WTC11 (cell line): Measurements from ENCODE around the gene FMO4. TPM values are rescaled to one million over a fixed set of nuclear protein-coding genes. Genes with fewer than 3 reads are reported as not detected.
"Not testable (repeated sequence)": the region's sequence is repeated elsewhere in the genome, so short reads cannot be mapped to it uniquely, and the experiment has no call there.

Experiments used
- ATAC-seq: fragments of 200-7000 bp; cut with Tn5 transposase; 2 replicates; pipeline ENCODE4 v1.10.0; 2021; ENCODE audit warnings: mild to moderate bottlenecking, moderate library complexity
- CTCF ChIA-PET: fragments of 300-600 bp; sonication (Branson Sonifier 250); formaldehyde crosslinking; loops from one replicate; lab custom pipeline; 2021; ENCODE audit warnings: antibody characterized with exemption; lab: Charles Lee
- POLR2A ChIA-PET: fragments of 350-600 bp; sonication (Branson Sonifier 250); formaldehyde crosslinking; loops from one replicate; lab custom pipeline; 2021; ENCODE audit warnings: antibody characterized with exemption; lab: Charles Lee
- DNase-seq: peaks from one replicate; pipeline ENCODE4 v3.0.0; 2021; ENCODE audit warnings: low spot score
- H3K27ac Mint-ChIP-seq: 2 replicates; pipeline ENCODE4 v1.8.0; 2021; ENCODE audit warnings: mixed read lengths
- H3K27me3 Mint-ChIP-seq: 2 replicates; pipeline ENCODE4 v1.8.0; 2021; ENCODE audit warnings: low read depth, mild to moderate bottlenecking, moderate library complexity, mixed read lengths
- H3K36me3 Mint-ChIP-seq: 2 replicates; pipeline ENCODE4 v1.8.0; 2021; ENCODE audit warnings: mixed read lengths
- H3K4me1 Mint-ChIP-seq: 2 replicates; pipeline ENCODE4 v1.8.0; 2022; ENCODE audit warnings: mixed read lengths
- H3K4me3 Mint-ChIP-seq: 2 replicates; pipeline ENCODE4 v1.8.0; 2021; ENCODE audit warnings: mild to moderate bottlenecking, moderate library complexity, mixed read lengths
- H3K9me3 Mint-ChIP-seq: 2 replicates; pipeline ENCODE4 v1.8.0; 2021; ENCODE audit warnings: mixed read lengths
- GRHL2 ChIP-seq: fragments of 250-450 bp; sonication (Bioruptor Pico); IDR thresholded peaks from 2 replicates; pipeline ENCODE4 v1.8.0; 2022; ENCODE audit warnings: mild to moderate bottlenecking, moderate library complexity; ENCODE audit not compliant: insufficient replicate concordance, severe bottlenecking
- IRF2 ChIP-seq: sonication (generic); formaldehyde crosslinking; IDR thresholded peaks from 2 replicates; pipeline ENCODE4 v1.8.0; 2022; ENCODE audit warnings: low read depth, missing genetic modification reagents, borderline replicate concordance
- JUN ChIP-seq: sonication (generic); formaldehyde crosslinking; IDR thresholded peaks from 2 replicates; pipeline ENCODE4 v1.8.0; 2023; ENCODE audit warnings: mild to moderate bottlenecking, missing genetic modification reagents
- NR1H2 ChIP-seq: sonication (generic); formaldehyde crosslinking; IDR thresholded peaks from 2 replicates; pipeline ENCODE4 v1.9.0; 2021; ENCODE audit warnings: mild to moderate bottlenecking, moderate library complexity, missing genetic modification reagents
- NR2C2 ChIP-seq: sonication (generic); formaldehyde crosslinking; IDR thresholded peaks from 2 replicates; pipeline ENCODE4 v1.8.0; 2022; ENCODE audit warnings: mild to moderate bottlenecking, missing genetic modification reagents
- TP53 ChIP-seq: sonication (generic); formaldehyde crosslinking; IDR thresholded peaks from 2 replicates; pipeline ENCODE4 v1.8.1; 2023; ENCODE audit warnings: mild to moderate bottlenecking, missing genetic modification reagents
- ZBTB21 ChIP-seq: sonication (generic); formaldehyde crosslinking; IDR thresholded peaks from 2 replicates; pipeline ENCODE4 v1.8.1; 2023; ENCODE audit warnings: mild to moderate bottlenecking, missing genetic modification reagents, borderline replicate concordance
- ZNF232 ChIP-seq: sonication (generic); formaldehyde crosslinking; IDR thresholded peaks from 2 replicates; pipeline ENCODE4 v1.8.0; 2022; ENCODE audit warnings: mild to moderate bottlenecking, missing genetic modification reagents
- ZNF423 ChIP-seq: fragments of 250-450 bp; sonication (Bioruptor Pico); IDR thresholded peaks from 2 replicates; pipeline ENCODE4 v2.1.2; 2022; ENCODE audit warnings: mild to moderate bottlenecking, moderate library complexity
- total RNA-seq: library from RNA; stranded (reverse); gene quantifications from 3 replicates; pipeline ENCODE4 v1.2.3, GENCODE V29; 2021
- TF ChIP-seq, protein P1 (sequence below): sonication (generic); formaldehyde crosslinking; IDR thresholded peaks from 2 replicates; pipeline ENCODE4 v1.8.1; 2023; ENCODE audit warnings: mild to moderate bottlenecking, missing genetic modification reagents
- TF ChIP-seq, protein P2 (sequence below): fragments of 250-450 bp; sonication (Bioruptor Pico); IDR thresholded peaks from 2 replicates; pipeline ENCODE4 v1.9.0; 2021; ENCODE audit warnings: mild to moderate bottlenecking
- TF ChIP-seq, protein P3 (sequence below): fragments of 250-450 bp; sonication (Bioruptor Pico); conservative IDR thresholded peaks from 2 replicates; pipeline ENCODE4 v1.9.0; 2021; ENCODE audit warnings: mild to moderate bottlenecking
- TF ChIP-seq, protein P4 (sequence below): sonication (generic); formaldehyde crosslinking; IDR thresholded peaks from 2 replicates; pipeline ENCODE4 v1.8.1; 2023; ENCODE audit warnings: mild to moderate bottlenecking, moderate library complexity, missing genetic modification reagents
- TF ChIP-seq, protein P5 (sequence below): sonication (generic); formaldehyde crosslinking; IDR thresholded peaks from 2 replicates; pipeline ENCODE4 v1.8.1; 2022; ENCODE audit warnings: low read depth, missing genetic modification reagents, borderline replicate concordance
- TF ChIP-seq, protein P6 (sequence below): sonication (generic); formaldehyde crosslinking; IDR thresholded peaks from 2 replicates; pipeline ENCODE4 v1.8.0; 2023; ENCODE audit warnings: missing genetic modification reagents

The FMO4 gene
- total RNA-seq, 1 experiment from 2014 or later, result 1.8 TPM

DNA sequence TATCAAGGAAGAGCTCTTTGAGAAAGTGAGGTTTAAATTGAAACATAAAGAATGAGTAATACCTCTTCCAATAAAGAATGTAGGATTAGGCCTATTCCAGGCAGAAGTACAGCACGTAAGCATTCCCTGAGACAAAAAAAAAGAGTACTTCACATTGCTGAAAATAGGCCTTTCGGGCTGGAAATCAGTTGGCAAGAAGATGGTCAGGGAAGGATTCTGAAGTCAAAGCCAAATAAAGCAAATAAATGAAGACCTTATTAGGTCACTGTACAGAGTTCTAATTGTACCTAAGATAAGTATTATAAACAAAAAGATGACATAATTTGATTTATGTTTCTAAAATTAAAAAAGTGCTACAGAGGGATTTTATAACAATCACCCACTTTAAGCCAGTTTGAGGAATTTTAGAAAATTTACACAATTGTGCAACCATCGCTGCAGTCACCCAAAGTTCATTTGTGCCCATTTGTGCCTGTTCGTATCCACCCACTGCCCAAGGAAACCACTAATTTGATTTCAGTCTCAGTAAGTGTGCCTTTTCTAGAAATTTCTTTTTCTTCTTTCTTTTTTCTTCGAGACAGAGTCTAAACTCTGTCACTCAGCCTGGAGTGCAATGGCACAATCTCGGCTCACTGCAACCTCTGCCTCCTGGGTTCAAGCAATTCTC is 58.6 kb downstream of the FMO4 start (continued):
- TF ChIP-seq, protein P1, sequence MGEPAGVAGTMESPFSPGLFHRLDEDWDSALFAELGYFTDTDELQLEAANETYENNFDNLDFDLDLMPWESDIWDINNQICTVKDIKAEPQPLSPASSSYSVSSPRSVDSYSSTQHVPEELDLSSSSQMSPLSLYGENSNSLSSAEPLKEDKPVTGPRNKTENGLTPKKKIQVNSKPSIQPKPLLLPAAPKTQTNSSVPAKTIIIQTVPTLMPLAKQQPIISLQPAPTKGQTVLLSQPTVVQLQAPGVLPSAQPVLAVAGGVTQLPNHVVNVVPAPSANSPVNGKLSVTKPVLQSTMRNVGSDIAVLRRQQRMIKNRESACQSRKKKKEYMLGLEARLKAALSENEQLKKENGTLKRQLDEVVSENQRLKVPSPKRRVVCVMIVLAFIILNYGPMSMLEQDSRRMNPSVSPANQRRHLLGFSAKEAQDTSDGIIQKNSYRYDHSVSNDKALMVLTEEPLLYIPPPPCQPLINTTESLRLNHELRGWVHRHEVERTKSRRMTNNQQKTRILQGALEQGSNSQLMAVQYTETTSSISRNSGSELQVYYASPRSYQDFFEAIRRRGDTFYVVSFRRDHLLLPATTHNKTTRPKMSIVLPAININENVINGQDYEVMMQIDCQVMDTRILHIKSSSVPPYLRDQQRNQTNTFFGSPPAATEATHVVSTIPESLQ (CRISPR knock-in tag), result no peak
- no peak for TF ChIP-seq NR2C2 (CRISPR knock-in tag)
- TF ChIP-seq, protein P2, sequence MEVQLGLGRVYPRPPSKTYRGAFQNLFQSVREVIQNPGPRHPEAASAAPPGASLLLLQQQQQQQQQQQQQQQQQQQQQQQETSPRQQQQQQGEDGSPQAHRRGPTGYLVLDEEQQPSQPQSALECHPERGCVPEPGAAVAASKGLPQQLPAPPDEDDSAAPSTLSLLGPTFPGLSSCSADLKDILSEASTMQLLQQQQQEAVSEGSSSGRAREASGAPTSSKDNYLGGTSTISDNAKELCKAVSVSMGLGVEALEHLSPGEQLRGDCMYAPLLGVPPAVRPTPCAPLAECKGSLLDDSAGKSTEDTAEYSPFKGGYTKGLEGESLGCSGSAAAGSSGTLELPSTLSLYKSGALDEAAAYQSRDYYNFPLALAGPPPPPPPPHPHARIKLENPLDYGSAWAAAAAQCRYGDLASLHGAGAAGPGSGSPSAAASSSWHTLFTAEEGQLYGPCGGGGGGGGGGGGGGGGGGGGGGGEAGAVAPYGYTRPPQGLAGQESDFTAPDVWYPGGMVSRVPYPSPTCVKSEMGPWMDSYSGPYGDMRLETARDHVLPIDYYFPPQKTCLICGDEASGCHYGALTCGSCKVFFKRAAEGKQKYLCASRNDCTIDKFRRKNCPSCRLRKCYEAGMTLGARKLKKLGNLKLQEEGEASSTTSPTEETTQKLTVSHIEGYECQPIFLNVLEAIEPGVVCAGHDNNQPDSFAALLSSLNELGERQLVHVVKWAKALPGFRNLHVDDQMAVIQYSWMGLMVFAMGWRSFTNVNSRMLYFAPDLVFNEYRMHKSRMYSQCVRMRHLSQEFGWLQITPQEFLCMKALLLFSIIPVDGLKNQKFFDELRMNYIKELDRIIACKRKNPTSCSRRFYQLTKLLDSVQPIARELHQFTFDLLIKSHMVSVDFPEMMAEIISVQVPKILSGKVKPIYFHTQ (CRISPR knock-in tag), result no peak
- TF ChIP-seq, protein P3, sequence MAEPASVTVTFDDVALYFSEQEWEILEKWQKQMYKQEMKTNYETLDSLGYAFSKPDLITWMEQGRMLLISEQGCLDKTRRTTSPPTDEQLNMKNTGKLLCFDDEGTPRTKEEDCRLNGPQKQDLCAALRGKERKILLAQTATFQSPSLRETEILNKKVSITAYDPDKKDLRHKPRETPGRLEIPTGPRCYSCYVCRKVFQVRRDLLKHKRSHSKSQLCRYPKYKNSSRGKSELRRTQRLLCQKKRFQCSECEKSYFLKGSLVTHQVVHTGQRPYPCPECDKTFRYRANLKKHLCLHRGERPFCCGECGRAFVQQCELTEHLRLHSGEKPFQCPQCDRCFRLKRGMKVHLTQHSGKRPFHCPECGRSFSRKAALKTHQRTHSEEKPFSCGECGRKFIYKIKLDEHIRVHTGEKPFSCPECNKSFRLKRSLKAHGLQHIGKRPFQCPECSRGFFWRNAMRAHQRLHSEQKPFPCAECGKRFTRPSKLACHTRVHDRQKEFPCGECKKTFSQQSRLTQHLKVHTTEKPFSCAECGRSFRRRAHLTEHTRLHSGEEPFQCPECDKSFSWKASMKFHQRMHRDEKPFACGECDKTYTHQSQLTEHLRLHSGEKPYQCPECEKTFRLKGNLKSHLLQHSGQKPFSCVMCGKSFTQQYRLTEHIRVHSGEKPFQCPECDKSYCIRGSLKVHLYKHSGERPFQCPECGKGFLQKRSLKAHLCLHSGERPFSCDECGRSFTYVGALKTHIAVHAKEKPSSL, result no peak
- TF ChIP-seq ZNF232, result no peak
- TF ChIP-seq, all 79 proteins: peak for 0

DNA sequence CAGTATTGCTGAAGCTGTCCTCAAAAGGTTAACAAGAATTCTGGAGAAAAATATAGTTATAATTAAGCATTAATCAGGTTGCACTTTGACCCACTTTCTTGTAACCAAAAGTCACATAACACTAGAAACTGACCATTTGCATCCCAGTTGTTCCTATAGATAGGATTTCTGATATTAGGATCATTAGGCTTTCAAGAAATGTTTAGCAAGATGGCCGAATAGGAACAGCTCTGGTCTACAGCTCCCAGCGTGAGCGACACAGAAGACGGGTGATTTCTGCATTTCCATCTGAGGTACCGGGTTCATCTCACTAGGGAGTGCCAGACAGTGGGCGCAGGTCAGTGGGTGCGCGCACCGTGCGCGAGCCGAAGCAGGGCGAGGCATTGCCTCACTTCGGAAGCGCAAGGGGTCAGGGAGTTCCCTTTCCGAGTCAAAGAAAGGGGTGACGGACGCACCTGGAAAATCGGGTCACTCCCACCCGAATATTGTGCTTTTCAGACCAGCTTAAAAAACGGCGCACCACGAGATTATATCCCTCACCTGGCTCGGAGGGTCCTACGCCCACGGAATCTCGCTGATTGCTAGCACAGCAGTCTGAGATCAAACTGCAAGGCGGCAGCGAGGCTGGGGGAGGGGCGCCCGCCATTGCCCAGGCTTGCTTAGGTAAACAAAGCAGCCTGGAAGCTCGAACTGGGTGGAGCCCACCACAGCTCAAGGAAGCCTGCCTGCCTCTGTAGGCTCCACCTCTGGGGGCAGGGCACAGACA is 59.6 kb downstream of the FMO4 start:
- POLR2A ChIA-PET, ATAC-seq, DNase-seq, H3K27me3 Mint-ChIP-seq: not testable (repeated sequence)
- Mint-ChIP-seq H3K4me1 (peaks cover 17% of the 10 kb centered on the region), H3K4me3 (peak overlapping the region; percentile 67), H3K27ac (peak overlapping the region; percentile 84; the same call in 1 of the 2 replicates), H3K9me3 (peaks cover 17% of the 10 kb centered on the region), H3K36me3 (peaks cover 10% of the 10 kb centered on the region; the same call in 1 of the 2 replicates)
- CTCF ChIA-PET, result interaction anchor here (0.7 kb wide), 1 partner anchor 13 kb away, joined by 4 read pairs; no protein-coding TSS in a partner anchor

DNA sequence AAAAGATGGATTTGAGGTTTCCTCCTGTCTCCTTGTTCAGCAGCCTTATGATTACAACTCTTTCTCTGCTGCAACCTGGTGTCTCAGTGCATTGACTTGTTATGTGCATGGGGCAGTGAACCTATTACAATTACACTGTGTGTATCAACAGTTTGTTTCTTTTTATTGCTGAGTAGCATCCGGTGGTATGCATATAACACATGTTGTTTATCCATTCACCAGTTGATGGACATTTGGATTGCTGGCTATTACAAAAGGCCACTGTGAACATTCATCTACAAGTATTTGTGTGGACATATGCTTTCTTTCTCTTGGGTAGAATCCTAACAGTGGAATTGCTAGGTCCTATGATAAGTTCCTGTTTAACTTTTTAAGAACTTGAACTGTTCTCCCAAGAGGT is 65.9 kb downstream of the FMO4 start:
- H3K4me3 Mint-ChIP-seq, result no peak overlapping the region
- H3K27ac Mint-ChIP-seq, result no peak overlapping the region
- TF ChIP-seq ZNF423 (CRISPR knock-in tag) (no peak), TP53 (CRISPR knock-in tag) (no peak), JUN (CRISPR knock-in tag) (no peak), GRHL2 (no peak), NR1H2 (CRISPR knock-in tag) (no peak), ZBTB21 (CRISPR knock-in tag) (no peak), IRF2 (no peak)
- TF ChIP-seq, protein P4, sequence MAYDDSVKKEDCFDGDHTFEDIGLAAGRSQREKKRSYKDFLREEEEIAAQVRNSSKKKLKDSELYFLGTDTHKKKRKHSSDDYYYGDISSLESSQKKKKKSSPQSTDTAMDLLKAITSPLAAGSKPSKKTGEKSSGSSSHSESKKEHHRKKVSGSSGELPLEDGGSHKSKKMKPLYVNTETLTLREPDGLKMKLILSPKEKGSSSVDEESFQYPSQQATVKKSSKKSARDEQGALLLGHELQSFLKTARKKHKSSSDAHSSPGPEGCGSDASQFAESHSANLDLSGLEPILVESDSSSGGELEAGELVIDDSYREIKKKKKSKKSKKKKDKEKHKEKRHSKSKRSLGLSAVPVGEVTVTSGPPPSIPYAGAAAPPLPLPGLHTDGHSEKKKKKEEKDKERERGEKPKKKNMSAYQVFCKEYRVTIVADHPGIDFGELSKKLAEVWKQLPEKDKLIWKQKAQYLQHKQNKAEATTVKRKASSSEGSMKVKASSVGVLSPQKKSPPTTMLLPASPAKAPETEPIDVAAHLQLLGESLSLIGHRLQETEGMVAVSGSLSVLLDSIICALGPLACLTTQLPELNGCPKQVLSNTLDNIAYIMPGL (CRISPR knock-in tag), result no peak
- TF ChIP-seq, protein P5, sequence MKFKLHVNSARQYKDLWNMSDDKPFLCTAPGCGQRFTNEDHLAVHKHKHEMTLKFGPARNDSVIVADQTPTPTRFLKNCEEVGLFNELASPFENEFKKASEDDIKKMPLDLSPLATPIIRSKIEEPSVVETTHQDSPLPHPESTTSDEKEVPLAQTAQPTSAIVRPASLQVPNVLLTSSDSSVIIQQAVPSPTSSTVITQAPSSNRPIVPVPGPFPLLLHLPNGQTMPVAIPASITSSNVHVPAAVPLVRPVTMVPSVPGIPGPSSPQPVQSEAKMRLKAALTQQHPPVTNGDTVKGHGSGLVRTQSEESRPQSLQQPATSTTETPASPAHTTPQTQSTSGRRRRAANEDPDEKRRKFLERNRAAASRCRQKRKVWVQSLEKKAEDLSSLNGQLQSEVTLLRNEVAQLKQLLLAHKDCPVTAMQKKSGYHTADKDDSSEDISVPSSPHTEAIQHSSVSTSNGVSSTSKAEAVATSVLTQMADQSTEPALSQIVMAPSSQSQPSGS, result no peak
- TF ChIP-seq, protein P6, sequence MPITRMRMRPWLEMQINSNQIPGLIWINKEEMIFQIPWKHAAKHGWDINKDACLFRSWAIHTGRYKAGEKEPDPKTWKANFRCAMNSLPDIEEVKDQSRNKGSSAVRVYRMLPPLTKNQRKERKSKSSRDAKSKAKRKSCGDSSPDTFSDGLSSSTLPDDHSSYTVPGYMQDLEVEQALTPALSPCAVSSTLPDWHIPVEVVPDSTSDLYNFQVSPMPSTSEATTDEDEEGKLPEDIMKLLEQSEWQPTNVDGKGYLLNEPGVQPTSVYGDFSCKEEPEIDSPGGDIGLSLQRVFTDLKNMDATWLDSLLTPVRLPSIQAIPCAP (CRISPR knock-in tag), result no peak
- TF ChIP-seq, protein P2 (CRISPR knock-in tag), result no peak

More for the DNA sequence above, 65.9 kb downstream of the FMO4 start:
- ChIA-PET CTCF (no interaction called here), POLR2A (no interaction called here)
- H3K4me1 Mint-ChIP-seq, result no peaks in the 10 kb centered on the region
- peaks cover 39% of the 10 kb centered on the region for H3K9me3 Mint-ChIP-seq
- ATAC-seq (no peak), DNase-seq (no peak)
- peaks cover 3% of the 10 kb centered on the region for H3K27me3 Mint-ChIP-seq
- H3K36me3 Mint-ChIP-seq, result peaks cover 25% of the 10 kb centered on the region
